ENCODE data around the gene HRH2.

DNA sequence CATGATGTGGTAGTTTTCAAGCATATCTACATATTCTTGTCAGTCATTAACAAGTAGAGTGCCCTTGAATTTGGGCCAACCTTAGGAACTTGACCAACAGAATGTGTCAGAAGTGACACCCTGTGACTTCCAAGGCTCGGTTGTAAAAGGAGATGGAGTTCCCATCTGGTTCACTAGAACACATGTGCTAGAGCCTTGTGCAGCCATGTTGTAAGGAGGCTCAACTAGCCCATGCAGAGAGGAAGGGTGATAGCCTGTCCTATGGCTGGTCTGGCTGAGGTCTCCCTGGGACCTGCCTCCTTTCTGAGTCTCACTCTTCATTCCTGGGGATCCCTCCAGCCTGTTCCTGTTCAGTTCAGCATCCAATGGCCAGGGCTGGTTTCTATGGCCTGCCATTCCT, 28.1 kb upstream of the HRH2 start:
- no peak for TF ChIP-seq CTCF (IDR thresholded peaks at IDR 0.05)
- no peak for TF ChIP-seq POLR2A (IDR thresholded peaks at IDR 0.05)

All from body of pancreas (tissue), 4 donors.